Measurements from ENCODE around the gene RIN3.

- TF ChIP-seq POLR2A (IDR thresholded peaks at IDR 0.05) (no peak), CTCF (IDR thresholded peaks at IDR 0.05) (no peak)
Observed at GRCh38 chr14:92615451-92615850, 101.9 kb downstream of the RIN3 start.

Data from suprapubic skin (tissue), 3 donors.